ENCODE results near the gene GLYATL3.

The GLYATL3 gene

DNA sequence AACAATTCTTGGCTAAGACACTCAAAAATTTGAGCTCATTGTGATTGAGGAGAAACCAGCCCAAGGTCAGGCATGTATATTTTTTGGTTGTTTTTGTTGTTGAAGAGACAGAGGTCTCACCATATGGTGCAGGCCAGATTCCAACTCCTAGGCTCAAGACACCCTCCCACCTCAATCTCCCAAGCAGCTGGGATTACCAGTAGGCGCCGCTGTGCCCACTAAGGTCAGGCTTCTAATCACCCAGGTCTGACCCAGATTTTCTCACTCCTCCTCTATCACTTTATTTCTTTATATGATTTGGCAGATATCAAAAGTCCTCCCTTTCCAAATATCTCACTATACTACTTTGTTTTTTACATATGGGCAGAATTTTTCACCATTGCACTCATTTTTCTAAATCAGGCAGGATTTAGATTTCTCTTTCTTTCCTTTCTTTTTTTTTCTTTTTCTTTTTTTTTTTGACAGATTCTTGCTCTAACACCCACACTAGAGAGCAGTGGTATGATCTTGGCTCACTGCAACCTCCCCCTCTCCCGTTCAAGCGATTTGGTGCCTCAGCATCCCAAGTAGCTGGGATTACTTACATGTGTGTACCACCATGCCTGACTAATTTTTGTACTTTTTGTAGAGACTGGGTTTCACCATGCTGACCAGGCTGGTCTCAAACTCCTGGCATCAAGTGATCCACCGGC lies 49.0 kb downstream of the GLYATL3 start:
- DNase-seq = no peak

DNA sequence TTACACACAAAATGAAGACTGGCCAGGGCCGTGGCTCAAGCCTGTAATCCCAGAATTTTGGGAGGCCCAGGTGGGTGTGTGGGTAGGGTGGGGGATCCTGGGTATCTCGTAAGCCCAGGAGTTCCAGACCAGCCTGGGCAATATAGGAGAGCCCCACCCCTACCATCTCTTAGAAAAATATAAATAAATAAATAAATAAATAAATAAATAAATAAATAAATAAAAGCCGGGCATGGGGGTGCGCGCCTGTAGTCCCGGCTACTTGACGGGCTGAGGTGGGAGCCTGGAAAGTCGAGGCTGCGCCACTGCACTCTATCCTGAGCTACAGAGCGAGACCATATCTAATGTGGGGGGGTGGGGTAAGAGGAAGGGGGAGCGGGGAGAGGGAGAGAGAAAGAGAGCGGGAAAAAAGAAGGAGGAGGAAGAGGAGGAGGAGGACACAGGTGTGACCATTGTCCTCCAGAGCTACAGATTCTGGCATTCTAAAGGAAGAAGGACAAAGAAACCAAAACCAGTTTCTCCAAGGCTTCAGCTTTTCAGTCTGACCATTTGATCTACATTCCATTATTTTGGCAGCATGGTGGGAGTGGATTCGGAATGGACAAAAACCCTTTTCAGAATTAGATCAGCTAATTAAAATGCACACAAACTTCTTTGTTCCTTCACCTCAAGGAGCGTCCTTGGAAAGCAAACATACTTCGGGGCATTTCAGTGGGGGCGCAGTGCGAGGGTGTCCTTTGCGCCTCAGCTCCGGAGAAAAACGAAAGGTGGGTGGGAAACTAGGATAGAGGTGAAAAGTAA lies 50.2 kb downstream of the GLYATL3 start:
- no peak for DNase-seq

DNA sequence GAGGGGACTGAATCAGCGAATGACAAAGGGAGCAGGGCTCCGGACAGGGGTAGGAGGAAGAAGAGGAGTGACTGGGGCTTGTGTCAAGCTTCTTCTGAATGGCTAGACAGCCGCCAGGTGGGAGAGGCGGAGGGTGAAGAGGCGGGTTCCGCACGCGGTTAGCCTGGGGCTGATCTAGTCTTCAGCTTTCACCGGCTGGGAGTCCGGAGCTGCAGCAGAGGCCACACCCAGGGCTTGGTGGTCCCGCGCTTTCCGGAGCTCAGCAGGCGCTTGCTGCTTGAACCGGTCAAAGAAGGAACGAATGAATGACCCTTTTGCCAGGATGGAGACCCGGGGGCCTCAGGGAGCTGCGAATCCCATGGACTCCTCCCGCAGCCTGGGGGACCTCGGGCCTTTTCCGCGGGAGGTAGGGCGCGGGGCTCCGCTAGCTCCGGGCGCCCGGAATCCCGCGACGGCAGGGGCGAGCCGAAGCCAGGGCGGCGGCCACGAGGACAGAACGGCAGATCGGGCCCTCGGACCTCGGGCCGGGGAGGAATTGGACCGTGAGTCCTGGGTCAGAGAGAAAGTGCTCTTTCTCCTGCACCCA lies 50.9 kb downstream of the GLYATL3 start, which contains the start of gene C6orf141:
Gene C6orf141, plus strand, starts transcription at position 177 of the 586 bp plus-strand sequence. Its CDS starts 125 bp downstream, at position 302.
- peak; percentile 65 for DNase-seq

DNA sequence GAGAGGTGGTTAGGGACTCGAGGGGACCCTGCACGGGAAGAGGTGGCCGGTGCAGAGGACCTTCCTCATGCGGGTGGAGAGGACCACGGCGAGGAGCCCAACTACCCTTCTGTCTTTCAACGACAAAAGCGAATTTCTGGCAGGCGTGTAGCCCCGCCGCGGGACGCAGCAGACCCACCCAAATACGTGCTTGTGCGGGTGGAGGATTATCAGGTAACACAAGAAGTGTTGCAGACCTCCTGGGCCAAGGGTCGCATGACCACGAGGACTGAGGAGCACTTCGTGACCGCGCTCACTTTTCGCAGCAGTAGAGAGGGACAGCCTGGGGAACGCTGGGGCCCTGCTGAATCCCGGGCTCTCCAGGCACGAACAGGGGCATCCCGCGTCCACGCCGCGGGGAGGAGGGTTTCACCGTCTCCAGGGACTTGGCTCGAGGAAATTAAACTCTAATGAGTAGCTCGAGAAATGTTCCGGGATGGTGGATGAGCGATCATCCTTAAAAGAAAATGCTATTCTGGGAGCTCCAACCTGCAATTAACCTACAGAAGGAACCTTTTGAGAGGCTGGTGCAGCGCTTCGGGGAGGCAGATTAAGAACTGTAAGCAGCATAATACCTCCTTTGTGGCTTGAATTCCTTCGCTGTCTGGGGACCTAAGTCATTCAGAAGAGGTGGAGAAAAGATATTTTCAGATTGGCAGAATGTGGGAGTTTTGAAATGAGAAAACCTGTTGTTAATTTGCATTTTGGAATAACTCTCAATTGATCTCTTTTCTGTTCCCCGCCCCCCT lies 51.5 kb downstream of the GLYATL3 start:
- peak; percentile 8 for DNase-seq

DNA sequence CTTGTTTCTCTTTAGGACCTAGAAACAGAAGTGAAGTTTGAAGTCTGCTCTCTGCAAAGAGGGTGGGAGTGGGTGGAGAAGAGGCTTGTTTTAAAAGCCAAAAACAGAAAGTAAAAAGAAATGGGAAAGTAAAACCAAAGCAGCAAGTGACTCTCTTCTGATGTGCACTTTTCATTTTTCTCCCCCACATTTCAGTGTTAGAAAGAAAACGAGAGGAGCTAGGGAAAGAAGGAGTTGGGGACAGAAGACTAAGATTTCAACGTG lies 52.1 kb downstream of the GLYATL3 start:
- no peak for DNase-seq

DNA sequence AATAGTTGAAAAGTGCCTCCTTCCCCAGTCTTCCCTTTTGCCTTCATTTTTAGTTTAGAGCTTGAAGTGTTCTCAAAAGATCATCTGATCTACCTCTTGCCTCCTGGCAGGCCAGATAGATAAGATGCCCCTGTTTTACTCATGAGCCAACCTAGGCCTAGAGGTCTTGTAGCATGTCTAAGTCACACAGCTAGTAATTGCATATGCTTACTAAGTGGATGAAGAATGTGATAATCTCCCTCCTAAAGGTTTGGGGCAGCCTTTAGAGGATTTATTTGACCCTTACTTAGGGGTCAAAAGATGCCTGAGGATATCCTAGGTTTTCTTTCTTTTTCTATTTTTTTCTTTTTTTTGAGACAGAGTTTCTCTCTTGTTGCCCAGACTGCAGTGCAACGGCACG lies 52.9 kb downstream of the GLYATL3 start:
- DNase-seq = no peak

DNA sequence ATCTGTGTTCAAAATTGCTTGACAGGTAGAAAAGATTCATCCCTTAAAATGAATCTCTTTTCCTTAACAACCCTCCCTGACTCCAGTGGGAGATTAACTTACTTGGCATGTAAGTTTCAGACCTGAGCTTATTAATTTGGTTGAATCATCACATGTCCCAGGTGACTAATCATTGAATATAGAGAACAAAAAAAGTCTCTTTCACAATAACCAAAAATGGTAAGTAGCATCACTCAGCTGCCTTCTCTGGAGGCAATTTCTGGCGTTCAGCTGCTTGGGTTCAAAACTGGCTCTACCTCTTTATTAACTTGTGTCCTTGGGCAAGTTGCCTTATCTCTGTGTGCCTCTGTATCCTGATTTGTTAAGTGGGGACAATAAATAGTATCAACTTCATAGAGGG lies 53.7 kb downstream of the GLYATL3 start:
- no peak for DNase-seq

DNA sequence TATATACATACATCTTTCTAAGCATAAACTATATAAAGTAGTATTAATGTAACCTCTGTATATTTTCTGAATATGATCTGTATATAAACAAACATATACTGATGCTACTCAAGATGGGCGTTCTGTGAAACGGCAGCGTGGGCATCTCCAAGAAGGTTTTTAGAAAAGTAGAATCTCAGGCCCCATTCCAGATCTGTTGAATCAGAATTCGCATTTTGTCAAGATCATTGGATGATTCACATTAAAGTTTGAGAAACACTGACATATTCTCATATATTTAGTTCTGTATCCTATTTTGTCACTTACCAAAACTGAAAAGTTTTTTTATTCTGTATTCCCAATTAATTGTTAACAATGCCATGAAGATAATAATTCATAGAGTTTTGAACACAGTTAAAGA lies 56.2 kb downstream of the GLYATL3 start:
- no peak for DNase-seq

DNA sequence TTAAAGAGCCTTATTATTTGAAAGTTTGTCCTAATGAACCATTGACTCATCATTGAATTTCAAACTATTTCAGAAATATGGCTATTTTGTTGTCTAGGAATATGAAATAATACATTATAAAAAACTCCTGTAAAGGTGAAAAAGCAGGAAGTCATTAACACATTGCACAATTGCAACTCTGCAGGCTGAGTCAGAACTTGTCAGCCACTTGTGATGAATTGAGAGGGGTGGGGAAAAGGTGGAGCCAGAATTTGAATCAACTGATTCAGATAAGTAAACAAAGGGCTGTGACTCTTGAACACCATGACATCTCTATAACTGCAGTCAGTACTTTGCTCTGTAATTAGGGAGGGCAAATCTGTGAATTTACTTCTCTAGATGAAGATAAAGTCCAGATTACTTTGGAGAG lies 56.7 kb downstream of the GLYATL3 start:
- peak; percentile 81 for DNase-seq

DNA sequence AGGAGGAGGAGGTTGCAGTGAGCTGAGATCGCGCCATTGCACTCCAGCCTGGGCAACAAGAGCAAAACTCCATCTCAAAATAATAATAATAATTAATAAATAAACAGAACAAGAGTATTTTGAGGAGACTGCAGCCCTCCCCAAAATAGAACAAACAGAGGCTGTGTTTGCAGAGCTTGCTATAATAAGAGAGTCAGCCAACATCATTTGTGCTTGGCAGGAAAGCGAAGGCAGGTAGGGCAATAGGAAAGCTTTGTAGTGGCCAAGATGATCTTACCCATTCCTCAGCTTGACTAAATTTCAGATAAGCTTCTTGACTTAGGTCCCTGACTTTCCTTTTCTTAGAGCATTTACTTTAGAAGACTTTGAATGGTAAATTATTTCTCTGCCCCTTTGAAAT lies 57.5 kb downstream of the GLYATL3 start:
- DNase-seq = no peak

DNA sequence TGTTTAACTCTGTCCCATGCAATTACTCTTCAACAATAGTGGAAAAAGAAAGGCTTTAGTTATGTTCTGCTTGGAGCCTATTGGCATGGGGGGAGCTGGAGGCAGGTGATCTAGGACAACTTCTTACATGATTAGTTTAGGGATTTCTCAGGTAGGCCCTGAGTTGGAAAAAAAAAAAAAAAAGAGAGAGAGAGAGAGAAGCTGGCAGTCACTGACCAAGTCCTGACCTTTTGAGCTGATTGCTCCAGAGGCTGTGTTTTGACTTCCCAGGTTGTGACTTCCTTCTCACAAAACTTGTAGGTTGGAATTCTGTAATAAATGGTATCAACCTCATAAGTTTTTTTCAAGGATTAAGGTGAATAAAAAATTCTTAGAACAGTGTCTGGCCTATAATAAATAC lies 58.5 kb downstream of the GLYATL3 start:
- no peak for DNase-seq

DNA sequence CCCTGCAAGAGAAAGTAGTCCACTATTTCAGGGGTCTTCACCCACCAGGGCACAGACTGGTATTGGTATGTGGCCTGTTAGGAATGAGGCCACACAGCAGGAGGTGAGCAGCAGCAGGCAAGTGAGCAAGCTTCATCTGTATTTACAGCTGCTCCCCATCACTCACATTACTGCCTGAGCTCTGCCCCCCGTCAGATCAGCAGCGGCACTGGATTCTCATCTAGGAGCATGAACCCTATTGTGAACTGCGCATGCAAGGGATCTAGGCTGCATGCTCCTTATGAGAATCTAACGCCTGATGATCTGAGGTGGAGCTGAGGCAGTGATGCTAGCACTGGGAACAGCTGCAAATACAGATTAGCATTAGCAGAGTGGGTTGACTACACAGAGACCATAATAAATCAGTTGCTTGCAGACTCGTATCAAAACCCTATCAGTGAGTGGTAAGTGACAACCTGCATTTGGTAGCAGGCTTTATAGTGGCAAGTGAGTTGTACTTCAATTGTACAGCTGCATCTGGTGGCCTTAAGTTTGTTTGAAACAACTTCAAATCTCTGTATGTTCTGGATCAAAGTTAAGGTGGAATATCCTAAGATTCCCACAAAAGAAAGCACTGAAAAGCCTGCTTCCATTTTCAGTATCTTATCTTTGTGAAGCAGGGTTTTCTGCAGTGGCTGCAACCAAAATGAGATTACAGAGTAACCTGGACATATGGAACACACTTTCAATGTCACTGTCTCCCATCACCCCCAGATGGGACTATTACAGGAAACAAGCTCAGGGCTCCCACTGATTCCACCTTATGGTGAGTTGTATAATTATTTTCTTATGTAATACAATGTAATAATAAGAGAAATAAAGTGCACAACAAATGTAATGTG lies 63.5 kb downstream of the GLYATL3 start:
- no peak for DNase-seq

DNA sequence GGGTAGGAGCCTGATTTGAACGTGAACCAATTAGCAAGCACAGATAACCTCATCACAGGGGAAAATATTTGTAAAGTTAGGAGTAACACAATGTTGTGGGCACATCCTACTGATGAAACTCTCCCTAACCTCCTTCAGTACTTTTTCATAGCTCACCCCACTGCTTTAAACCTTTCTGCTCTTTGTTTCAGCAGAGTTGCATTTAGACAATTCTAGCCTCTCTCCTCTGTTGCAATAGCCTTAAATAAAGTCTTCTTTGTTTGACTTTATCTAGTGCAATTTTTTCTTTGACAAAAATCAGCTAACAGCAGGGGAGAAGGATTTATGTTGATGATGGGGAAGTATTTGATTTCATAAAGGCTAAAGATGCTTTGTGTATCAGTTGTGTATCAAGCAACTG lies 64.8 kb downstream of the GLYATL3 start:
- no peak for DNase-seq

DNA sequence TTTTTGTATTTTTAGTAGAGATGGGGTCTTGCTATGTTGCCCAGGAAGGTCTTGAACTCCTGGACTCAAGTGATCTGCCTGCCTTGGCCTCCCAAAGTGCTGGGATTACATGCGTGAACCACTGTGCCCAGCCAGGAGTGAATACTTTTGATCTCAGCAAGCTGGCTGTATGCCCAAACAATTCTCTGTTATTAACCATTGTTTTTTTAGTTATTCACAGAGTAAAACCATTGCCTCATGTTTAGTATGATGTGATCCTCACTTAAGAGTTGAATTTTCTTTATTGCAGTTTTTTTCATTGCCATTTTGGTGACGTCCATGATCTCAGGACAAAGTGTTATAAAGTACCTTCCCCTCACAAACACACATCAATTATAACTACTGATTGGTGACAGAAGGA lies 65.5 kb downstream of the GLYATL3 start:
- DNase-seq = no peak

DNA sequence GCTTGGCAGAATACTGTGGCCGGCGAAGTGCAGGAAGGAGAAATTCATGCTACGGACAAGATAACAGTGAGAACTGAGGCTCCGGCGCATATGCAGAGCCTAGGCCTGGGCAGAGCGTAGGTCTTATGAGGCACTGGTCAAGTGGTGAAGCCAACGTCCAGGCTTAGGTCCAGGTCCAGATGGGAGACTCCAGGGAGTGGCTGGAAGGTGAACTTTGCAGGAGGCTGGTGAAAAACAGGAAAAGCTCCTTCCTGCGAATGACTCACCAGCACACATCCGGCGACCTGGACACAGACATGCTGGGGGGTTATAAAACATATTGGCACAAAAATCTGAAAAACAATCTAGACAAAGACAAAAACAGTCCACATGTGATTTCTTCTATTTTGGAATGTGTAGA lies 66.1 kb downstream of the GLYATL3 start:
- DNase-seq = no peak

DNA sequence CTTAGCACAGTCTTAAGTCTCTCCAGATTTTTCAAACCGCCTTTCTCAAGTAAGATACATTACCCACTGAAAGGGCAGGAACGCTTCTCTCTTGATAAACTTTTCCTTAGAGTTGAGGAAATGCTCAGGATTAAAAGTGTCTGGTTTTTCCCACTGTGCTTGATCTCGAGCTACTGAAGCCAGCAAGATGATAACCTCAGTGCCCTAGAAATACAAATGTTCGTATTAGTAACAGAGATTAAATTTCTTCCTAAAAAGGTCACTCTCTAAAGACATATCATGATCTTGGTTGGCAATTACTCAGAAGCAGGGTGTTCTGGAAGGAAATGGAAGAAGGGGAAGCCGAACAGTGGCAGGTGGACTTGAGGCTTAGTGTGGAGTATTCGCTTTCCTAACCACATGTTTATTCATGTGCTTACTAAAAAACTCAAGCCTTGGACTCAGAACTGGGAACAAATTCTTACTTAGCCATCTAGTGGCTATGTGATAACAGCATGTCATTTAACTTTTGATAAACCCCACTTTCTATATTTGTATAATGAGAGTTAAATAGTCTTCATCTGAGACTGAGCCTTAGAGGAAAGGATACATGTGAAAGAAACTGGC lies 70.9 kb downstream of the GLYATL3 start:
- DNase-seq = no peak

DNA sequence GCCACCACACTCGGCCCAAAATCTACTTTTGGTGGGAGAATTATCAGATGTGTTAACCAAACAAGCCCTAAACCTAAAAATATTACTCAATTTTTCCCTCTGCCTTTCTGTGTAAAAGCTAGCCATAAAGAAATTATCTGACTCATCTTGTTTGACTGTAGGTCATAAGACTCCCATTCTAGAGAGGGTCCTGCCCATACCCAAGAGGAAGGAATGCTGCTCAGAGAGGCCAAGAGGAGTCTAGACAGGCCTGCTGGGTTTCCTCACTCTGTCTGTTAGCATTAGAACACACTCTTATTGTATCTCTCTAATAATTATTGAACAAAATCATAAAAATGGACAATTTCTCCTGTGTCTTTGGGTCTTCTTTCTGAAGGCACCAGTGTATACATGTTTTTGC lies 76.9 kb downstream of the GLYATL3 start:
- no peak for DNase-seq
